ENCODE results near the gene PATJ. TPM values are rescaled to one million over a fixed set of nuclear protein-coding genes. Genes with fewer than 3 reads are reported as not detected.

PATJ gene
- total RNA-seq, 1 experiment from 2014 or later: 48.8 TPM

DNA sequence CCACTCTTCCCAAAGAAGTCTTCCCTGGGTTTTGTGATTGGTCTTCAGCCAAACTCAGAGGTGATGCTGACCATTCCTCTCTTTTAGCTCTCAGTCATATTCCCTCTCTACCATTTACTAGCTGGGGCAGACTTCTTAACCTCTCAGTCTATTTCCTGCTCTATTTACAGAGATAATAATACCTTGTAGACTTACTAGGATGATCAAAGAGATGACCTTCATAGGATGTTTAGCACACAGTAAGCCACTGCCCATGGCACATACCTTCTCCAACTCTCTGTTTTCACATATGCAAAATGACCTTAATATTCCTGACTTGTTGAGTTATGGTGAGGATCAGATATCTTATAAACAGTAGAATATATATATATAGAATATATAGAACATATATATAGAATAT is 346.2 kb downstream of the PATJ start:
- no TSS peak for BruUV-seq (replicated peaks)
- Histone ChIP-seq H3K79me2 (ENCODE audit: insufficient read depth, low read length) (no peaks in the 10 kb centered on the region), H3K4me1 (ENCODE audit: control insufficient read depth in 1 of 2, insufficient read depth in 2 of 2, low read length in 2 of 2) (peaks cover 0 to 3% of the 10 kb centered on the region in 2 experiments; a peak in 2 of 4 replicates), H3K27ac (ENCODE audit: low read depth, low read length) (no peak overlapping the region), H3K36me3 (ENCODE audit: control insufficient read depth in 1 of 2, insufficient read depth in 2 of 2, low read length in 2 of 2) (0 out of 4 replicates have a peak, but pooled peaks cover 0 to 2% of the 10 kb centered on the region in 2 experiments), H3K9me3 (ENCODE audit: control insufficient read depth in 1 of 2, insufficient read depth in 1 of 2, low read depth in 1 of 2, low read length in 2 of 2) (no peaks in the 10 kb centered on the region), H3K4me2 (ENCODE audit: low read length) (no peak overlapping the region), H4K20me1 (ENCODE audit: insufficient read depth) (no peaks in the 10 kb centered on the region), H3K27me3 (ENCODE audit: insufficient read depth, low read length) (no peaks in the 10 kb centered on the region), H3K9me2 (ENCODE audit: insufficient read depth) (no peaks in the 10 kb centered on the region), H3K9ac (ENCODE audit: low read length) (no peak overlapping the region), H3K4me3 (replicated peaks in 1 of 2; ENCODE audit: low read depth in 1 of 2, low read length in 2 of 2) (no peak overlapping the region), H2AFZ (ENCODE audit: low read depth, low read length, poor library complexity, severe bottlenecking) (no peak overlapping the region)
- no peak for ATAC-seq
- TF ChIP-seq EZH2phosphoT487 (IDR thresholded peaks at IDR 0.05; ENCODE audit: borderline replicate concordance): no peak
- intact Hi-C loops (cut with micrococcal nuclease): no loop called here
- ChIA-PET RAD21 (ENCODE audit: low non-redundant PET in 1 of 2, low total read pairs in 2 of 2, uncharacterized antibody in 2 of 2, unreplicated experiment in 2 of 2) (no interaction called here), POLR2A (no interaction called here), CTCF (no interaction called here)
- DNase-seq (ENCODE audit: low read depth, low spot score): no peak

- no peak overlapping the region for H3K27ac ChIP-seq (ENCODE audit: low read depth, low read length)
- H3K4me3 ChIP-seq (replicated peaks in 1 of 2; ENCODE audit: low read depth in 1 of 2, low read length in 2 of 2): no peak overlapping the region
- no peaks in the 10 kb centered on the region; the same call in 1 of the 2 replicates for H4K20me1 ChIP-seq (ENCODE audit: insufficient read depth)
- intact Hi-C loops (cut with micrococcal nuclease): no loop called here
- H2AFZ ChIP-seq (ENCODE audit: low read depth, low read length, poor library complexity, severe bottlenecking): no peak overlapping the region
- ChIA-PET RAD21 (ENCODE audit: low non-redundant PET in 1 of 2, low total read pairs in 2 of 2, uncharacterized antibody in 2 of 2, unreplicated experiment in 2 of 2) (no interaction called here), POLR2A (no interaction called here), CTCF (no interaction called here)
- H3K9me3 ChIP-seq (ENCODE audit: control insufficient read depth in 1 of 2, insufficient read depth in 1 of 2, low read depth in 1 of 2, low read length in 2 of 2): no peaks in the 10 kb centered on the region
- DNase-seq (ENCODE audit: low read depth, low spot score): no peak
- ATAC-seq: no peak
- H3K79me2 ChIP-seq (ENCODE audit: insufficient read depth, low read length): no peaks in the 10 kb centered on the region
- H3K27me3 ChIP-seq (ENCODE audit: insufficient read depth, low read length): no peaks in the 10 kb centered on the region
- H3K36me3 ChIP-seq (ENCODE audit: control insufficient read depth in 1 of 2, insufficient read depth in 2 of 2, low read length in 2 of 2): 0 out of 4 replicates have a peak, but pooled peaks cover 0 to 2% of the 10 kb centered on the region in 2 experiments
- H3K4me1 ChIP-seq (ENCODE audit: control insufficient read depth in 1 of 2, insufficient read depth in 2 of 2, low read length in 2 of 2): peaks cover 0 to 3% of the 10 kb centered on the region in 2 experiments; a peak in 2 of 4 replicates
- no peaks in the 10 kb centered on the region for H3K9me2 ChIP-seq (ENCODE audit: insufficient read depth)
- BruUV-seq (replicated peaks): no TSS peak
- H3K4me2 ChIP-seq (ENCODE audit: low read length): no peak overlapping the region
- H3K9ac ChIP-seq (ENCODE audit: low read length): no peak overlapping the region
- TF ChIP-seq ZNF274 (IDR thresholded peaks at IDR 0.05; ENCODE audit: low read depth, low read length) (no peak), JUND (IDR thresholded peaks at IDR 0.05) (no peak), YY1 (IDR thresholded peaks at IDR 0.05; ENCODE audit: extremely low read depth, insufficient replicate concordance, low read depth, low read length) (no peak), POLR2AphosphoS5 (IDR thresholded peaks at IDR 0.05; ENCODE audit: low read depth, low read length) (no peak), ELF1 (IDR thresholded peaks at IDR 0.05; ENCODE audit: borderline replicate concordance, low read depth) (no peak), FOSL1 (IDR thresholded peaks at IDR 0.05; ENCODE audit: low read depth) (no peak), SP1 (IDR thresholded peaks at IDR 0.05; ENCODE audit: low read depth) (no peak), EZH2phosphoT487 (IDR thresholded peaks at IDR 0.05; ENCODE audit: borderline replicate concordance) (no peak)
- TF ChIP-seq, protein P1, sequence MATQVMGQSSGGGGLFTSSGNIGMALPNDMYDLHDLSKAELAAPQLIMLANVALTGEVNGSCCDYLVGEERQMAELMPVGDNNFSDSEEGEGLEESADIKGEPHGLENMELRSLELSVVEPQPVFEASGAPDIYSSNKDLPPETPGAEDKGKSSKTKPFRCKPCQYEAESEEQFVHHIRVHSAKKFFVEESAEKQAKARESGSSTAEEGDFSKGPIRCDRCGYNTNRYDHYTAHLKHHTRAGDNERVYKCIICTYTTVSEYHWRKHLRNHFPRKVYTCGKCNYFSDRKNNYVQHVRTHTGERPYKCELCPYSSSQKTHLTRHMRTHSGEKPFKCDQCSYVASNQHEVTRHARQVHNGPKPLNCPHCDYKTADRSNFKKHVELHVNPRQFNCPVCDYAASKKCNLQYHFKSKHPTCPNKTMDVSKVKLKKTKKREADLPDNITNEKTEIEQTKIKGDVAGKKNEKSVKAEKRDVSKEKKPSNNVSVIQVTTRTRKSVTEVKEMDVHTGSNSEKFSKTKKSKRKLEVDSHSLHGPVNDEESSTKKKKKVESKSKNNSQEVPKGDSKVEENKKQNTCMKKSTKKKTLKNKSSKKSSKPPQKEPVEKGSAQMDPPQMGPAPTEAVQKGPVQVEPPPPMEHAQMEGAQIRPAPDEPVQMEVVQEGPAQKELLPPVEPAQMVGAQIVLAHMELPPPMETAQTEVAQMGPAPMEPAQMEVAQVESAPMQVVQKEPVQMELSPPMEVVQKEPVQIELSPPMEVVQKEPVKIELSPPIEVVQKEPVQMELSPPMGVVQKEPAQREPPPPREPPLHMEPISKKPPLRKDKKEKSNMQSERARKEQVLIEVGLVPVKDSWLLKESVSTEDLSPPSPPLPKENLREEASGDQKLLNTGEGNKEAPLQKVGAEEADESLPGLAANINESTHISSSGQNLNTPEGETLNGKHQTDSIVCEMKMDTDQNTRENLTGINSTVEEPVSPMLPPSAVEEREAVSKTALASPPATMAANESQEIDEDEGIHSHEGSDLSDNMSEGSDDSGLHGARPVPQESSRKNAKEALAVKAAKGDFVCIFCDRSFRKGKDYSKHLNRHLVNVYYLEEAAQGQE (IDR thresholded peaks at IDR 0.05; ENCODE audit: low read depth): no peak
- TF ChIP-seq, protein P2, sequence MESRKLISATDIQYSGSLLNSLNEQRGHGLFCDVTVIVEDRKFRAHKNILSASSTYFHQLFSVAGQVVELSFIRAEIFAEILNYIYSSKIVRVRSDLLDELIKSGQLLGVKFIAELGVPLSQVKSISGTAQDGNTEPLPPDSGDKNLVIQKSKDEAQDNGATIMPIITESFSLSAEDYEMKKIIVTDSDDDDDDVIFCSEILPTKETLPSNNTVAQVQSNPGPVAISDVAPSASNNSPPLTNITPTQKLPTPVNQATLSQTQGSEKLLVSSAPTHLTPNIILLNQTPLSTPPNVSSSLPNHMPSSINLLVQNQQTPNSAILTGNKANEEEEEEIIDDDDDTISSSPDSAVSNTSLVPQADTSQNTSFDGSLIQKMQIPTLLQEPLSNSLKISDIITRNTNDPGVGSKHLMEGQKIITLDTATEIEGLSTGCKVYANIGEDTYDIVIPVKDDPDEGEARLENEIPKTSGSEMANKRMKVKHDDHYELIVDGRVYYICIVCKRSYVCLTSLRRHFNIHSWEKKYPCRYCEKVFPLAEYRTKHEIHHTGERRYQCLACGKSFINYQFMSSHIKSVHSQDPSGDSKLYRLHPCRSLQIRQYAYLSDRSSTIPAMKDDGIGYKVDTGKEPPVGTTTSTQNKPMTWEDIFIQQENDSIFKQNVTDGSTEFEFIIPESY (IDR thresholded peaks at IDR 0.05; ENCODE audit: extremely low read depth, insufficient replicate concordance, low read length): no peak
- TF ChIP-seq, protein P3, sequence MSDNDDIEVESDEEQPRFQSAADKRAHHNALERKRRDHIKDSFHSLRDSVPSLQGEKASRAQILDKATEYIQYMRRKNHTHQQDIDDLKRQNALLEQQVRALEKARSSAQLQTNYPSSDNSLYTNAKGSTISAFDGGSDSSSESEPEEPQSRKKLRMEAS (IDR thresholded peaks at IDR 0.05): no peak
Observed at GRCh38 chr1:62089570-62089969, 347.3 kb downstream of the PATJ start.
